ENCODE data around the gene SLC15A4.
"Not testable (repeated sequence)": the region's sequence is repeated elsewhere in the genome, so short reads cannot be mapped to it uniquely, and the experiment has no call there.

Gene SLC15A4

DNA sequence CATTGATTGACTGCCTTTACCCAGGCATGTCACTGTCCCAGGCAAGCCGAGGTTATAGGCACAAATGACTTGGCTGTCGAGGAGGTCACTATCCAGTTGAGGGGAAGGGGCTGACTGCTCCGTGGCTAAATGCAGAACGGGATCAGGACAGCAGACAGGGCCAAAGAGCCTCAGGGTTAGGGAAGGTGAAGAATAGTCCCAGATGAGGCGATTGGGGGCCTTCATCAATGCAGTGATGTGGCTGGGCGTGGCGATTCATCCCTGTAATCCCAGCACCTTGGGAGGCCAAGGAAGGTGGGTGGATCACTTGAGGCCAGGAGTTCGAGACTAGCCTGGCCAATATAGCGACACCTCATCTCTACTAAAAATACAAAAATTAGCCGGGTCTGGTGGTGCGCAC is 18.8 kb upstream of the SLC15A4 start:
- Histone ChIP-seq H3K4me3 (ENCODE audit: low read depth in 1 of 2, low read length in 1 of 2) (no peak overlapping the region), H3K4me1 (ENCODE audit: control insufficient read depth in 1 of 2, insufficient read depth in 1 of 2, low read depth in 1 of 2, low read length in 1 of 2) (peaks cover 23 to 40% of the 10 kb centered on the region in 2 experiments), H3K36me3 (no peaks in the 10 kb centered on the region), H3K27ac (peak overlapping the region; percentile 79), H3K9me3 (no peaks in the 10 kb centered on the region), H3K27me3 (peaks cover 14% of the 10 kb centered on the region)
- TF ChIP-seq CTCF (IDR thresholded peaks at IDR 0.05), result no peak

DNA sequence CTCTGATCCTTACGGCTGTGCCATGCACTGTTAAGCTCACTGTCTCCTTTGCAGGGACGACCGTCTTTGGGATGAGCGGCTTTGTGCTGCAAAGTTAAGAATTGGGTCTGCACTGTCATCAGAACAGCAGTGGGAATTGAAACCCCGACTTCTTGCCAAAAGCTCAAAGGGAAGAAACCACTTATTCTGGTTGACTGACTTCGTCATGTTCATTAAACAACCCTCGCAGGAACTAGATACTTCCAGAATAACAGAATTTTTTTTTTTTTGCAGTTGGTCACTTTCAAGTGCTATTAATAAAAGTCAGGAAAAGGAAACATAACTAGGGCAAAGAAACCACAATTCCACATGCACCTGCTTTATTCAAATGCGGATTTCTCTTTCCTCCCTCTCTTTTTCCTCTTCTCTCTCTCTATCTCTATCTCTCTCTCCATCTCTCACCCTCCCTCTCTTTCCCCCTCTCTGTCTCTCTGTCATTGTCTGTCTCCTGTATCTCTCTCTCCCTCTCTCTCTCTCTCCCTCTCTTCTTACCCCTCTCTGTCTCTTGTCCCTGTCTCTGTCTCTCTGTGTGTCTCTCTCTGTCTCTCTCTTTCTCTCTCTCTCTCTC is 17.2 kb upstream of the SLC15A4 start:
- Histone ChIP-seq H3K27ac (no peak overlapping the region), H3K36me3 (no peaks in the 10 kb centered on the region), H3K27me3 (peaks cover 14% of the 10 kb centered on the region), H3K9me3 (no peaks in the 10 kb centered on the region), H3K4me1 (ENCODE audit: control insufficient read depth in 1 of 2, insufficient read depth in 1 of 2, low read depth in 1 of 2, low read length in 1 of 2) (peaks cover 17 to 33% of the 10 kb centered on the region in 2 experiments), H3K4me3 (ENCODE audit: low read depth in 1 of 2, low read length in 1 of 2) (no peak overlapping the region)
- TF ChIP-seq CTCF (IDR thresholded peaks at IDR 0.05), result no peak

GRCh38 chr12:128839885-128840284 is 16.1 kb upstream of the SLC15A4 start:
- not testable (repeated sequence) for H3K36me3 ChIP-seq; H3K4me3 ChIP-seq (ENCODE audit: low read depth in 1 of 2, low read length in 1 of 2); H3K9me3 ChIP-seq; H3K27ac ChIP-seq
- H3K27me3 ChIP-seq, result peaks cover 14% of the 10 kb centered on the region
- H3K4me1 ChIP-seq (ENCODE audit: control insufficient read depth in 1 of 2, insufficient read depth in 1 of 2, low read depth in 1 of 2, low read length in 1 of 2), result peaks cover 17 to 28% of the 10 kb centered on the region in 2 experiments

DNA sequence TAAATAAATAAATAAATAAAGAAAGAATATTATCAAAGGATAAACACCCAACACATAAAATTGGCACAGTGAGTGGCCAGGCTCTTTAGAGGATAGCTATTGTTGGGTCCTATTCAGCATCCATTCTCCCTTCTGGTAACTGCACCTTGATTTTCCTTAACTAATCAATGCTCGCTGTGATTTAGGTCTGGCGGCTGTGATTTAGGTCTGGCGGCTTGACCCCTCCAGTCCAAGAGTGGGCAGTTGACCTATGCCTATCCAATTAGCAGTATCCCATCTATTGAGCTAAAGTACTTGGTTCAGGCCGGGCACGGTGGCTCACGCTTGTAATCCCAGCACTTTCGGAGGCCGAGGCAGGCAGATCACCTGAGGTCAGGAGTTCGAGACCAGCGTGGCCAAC is 9.7 kb upstream of the SLC15A4 start:
- no peaks in the 10 kb centered on the region for H3K27me3 ChIP-seq
- H3K36me3 ChIP-seq, result no peaks in the 10 kb centered on the region
- no peaks in the 10 kb centered on the region for H3K9me3 ChIP-seq
- H3K4me1 ChIP-seq (ENCODE audit: control insufficient read depth in 1 of 2, insufficient read depth in 1 of 2, low read depth in 1 of 2, low read length in 1 of 2), result peaks cover 35 to 37% of the 10 kb centered on the region in 2 experiments
- H3K27ac ChIP-seq, result no peak overlapping the region
- TF ChIP-seq CTCF (IDR thresholded peaks at IDR 0.05), result no peak
- H3K4me3 ChIP-seq (ENCODE audit: low read depth in 1 of 2, low read length in 1 of 2), result no peak overlapping the region

DNA sequence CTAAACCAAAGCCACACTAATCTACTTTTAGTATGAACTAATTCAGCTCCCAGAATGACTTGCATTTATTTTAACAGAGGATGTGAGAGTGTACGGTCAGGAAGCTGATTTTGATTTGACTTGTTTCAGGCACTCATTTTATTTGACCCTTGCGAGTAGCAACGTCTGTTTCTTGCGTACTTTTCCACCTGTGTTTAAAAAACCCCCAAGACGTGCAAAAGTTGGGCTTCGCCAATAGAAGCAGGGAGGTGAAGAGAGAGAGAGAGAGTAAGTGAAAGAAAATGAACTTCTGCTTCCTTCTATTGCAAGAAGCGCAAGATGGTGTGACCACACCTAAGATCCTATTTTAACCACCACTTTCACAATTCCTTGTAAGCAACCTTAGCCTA is 6.7 kb upstream of the SLC15A4 start:
- H3K36me3 ChIP-seq, result no peaks in the 10 kb centered on the region
- no peak for TF ChIP-seq CTCF (IDR thresholded peaks at IDR 0.05)
- peaks cover 54 to 61% of the 10 kb centered on the region in 2 experiments for H3K4me1 ChIP-seq (ENCODE audit: control insufficient read depth in 1 of 2, insufficient read depth in 1 of 2, low read depth in 1 of 2, low read length in 1 of 2)
- no peaks in the 10 kb centered on the region for H3K9me3 ChIP-seq
- H3K27ac ChIP-seq, result peak overlapping the region; percentile 97
- H3K4me3 ChIP-seq (ENCODE audit: low read depth in 1 of 2, low read length in 1 of 2), result peak overlapping the region; percentile 41 to 51
- no peaks in the 10 kb centered on the region for H3K27me3 ChIP-seq

GRCh38 chr12:128829861-128830504 is 6.2 kb upstream of the SLC15A4 start:
- H3K27me3 ChIP-seq, result no peaks in the 10 kb centered on the region
- peaks cover 56 to 62% of the 10 kb centered on the region in 2 experiments for H3K4me1 ChIP-seq (ENCODE audit: control insufficient read depth in 1 of 2, insufficient read depth in 1 of 2, low read depth in 1 of 2, low read length in 1 of 2)
- TF ChIP-seq CTCF (IDR thresholded peaks at IDR 0.05), result peak; percentile 26
- H3K4me3 ChIP-seq (ENCODE audit: low read depth in 1 of 2, low read length in 1 of 2), result peak overlapping the region; percentile 41 to 51
- H3K9me3 ChIP-seq, result no peaks in the 10 kb centered on the region
- H3K36me3 ChIP-seq, result no peaks in the 10 kb centered on the region
- H3K27ac ChIP-seq, result peak overlapping the region; percentile 97

Data from neutrophil (primary cell).